HepG2 (cell line): ENCODE results near the gene MXRA7. TPM values are rescaled to one million over a fixed set of nuclear protein-coding genes. Genes with fewer than 3 reads are reported as not detected.

Source experiments
- DPF2 ChIP-seq: sonication (generic); formaldehyde crosslinking; IDR thresholded peaks from 2 replicates; pipeline ENCODE4 v1.4.0; 2020; ENCODE audit warnings: mild to moderate bottlenecking, low read depth, missing genetic modification reagents, borderline replicate concordance
- MTF1 ChIP-seq: sonication (generic); formaldehyde crosslinking; IDR thresholded peaks from 2 replicates; pipeline ENCODE4 v1.5.0; 2020; ENCODE audit warnings: missing genetic modification reagents
- MYC ChIP-seq: sonication (generic); formaldehyde crosslinking; IDR thresholded peaks from 2 replicates; pipeline ENCODE4 v1.9.0; 2021; ENCODE audit warnings: missing genetic modification reagents, borderline replicate concordance
- NFKB2 ChIP-seq: sonication (generic); formaldehyde crosslinking; IDR thresholded peaks from 2 replicates; pipeline ENCODE4 v1.4.0; 2020; ENCODE audit warnings: missing genetic modification reagents, borderline replicate concordance
- NRL ChIP-seq: sonication (generic); formaldehyde crosslinking; IDR thresholded peaks from 2 replicates; pipeline ENCODE4 v1.5.0; 2020; ENCODE audit warnings: missing genetic modification reagents, mild to moderate bottlenecking, moderate library complexity, borderline replicate concordance
- SOX6 ChIP-seq, 2 experiments: fragments of 450-650 bp in 1 of 2; sonication (generic) in 1 of 2; formaldehyde crosslinking in 1 of 2; IDR thresholded peaks; 2 replicates each; pipeline versions ENCODE4 v1.4.0 to v1.6.1; 2017 to 2020; ENCODE audit warnings: antibody characterized with exemption in 1 of 2, mild to moderate bottlenecking in 1 of 2, missing genetic modification reagents in 1 of 2
- TAF15 ChIP-seq: fragments of 200-400 bp; formaldehyde crosslinking; IDR thresholded peaks from one replicate; pipeline ENCODE4 v1.6.1; 2018; ENCODE audit warnings: mild to moderate bottlenecking, low read depth, low read length; ENCODE audit not compliant: poor library complexity, severe bottlenecking
- TEAD3 ChIP-seq: optimal IDR thresholded peaks from 2 replicates; pipeline ENCODE3; 2016; ENCODE audit warnings: borderline replicate concordance
- ZFP37 ChIP-seq: sonication (generic); formaldehyde crosslinking; IDR thresholded peaks from 2 replicates; pipeline ENCODE4 v1.4.0; 2020; ENCODE audit warnings: missing genetic modification reagents, borderline replicate concordance
- ZNF709 ChIP-seq: sonication (generic); formaldehyde crosslinking; IDR thresholded peaks from 2 replicates; pipeline ENCODE4 v1.5.0; 2020; ENCODE audit warnings: mild to moderate bottlenecking, missing genetic modification reagents
- ZNF780A ChIP-seq: sonication (generic); formaldehyde crosslinking; IDR thresholded peaks from 2 replicates; pipeline ENCODE4 v1.8.0; 2022; ENCODE audit warnings: mild to moderate bottlenecking, missing genetic modification reagents, moderate library complexity
- polyA plus RNA-seq, 8 experiments: library from polyadenylated mRNA; depleted of rRNA in 3 of 8; stranded (reverse) in 7 of 8; unstranded in 1 of 8; fragments of >200 nt; fragmentation: Illumina TruSeq in 4 of 8; extraction: Trizol in 4 of 8; gene quantifications; 2 replicates each; pipeline versions ENCODE4 v1.2.1 to v1.2.3, GENCODE V29; 2011 to 2016; ENCODE audit warnings: low read depth in 4 of 8, missing spikeins in 1 of 8, mixed read lengths in 1 of 8; ENCODE audit not compliant: insufficient read depth in 1 of 8
- total RNA-seq, 5 experiments: library from RNA; depleted of rRNA; stranded (reverse); fragments of >200 nt; fragmentation: Illumina TruSeq; extraction: Trizol; gene quantifications; 2 replicates each; pipeline ENCODE4 v1.2.3, GENCODE V29; 2016; ENCODE audit warnings: low read depth in 1 of 5
- TF ChIP-seq, protein P1 (sequence below): sonication (generic); formaldehyde crosslinking; IDR thresholded peaks from 2 replicates; pipeline ENCODE4 v1.4.0; 2020; ENCODE audit warnings: mild to moderate bottlenecking, missing genetic modification reagents
- TF ChIP-seq, protein P2 (sequence below): IDR thresholded peaks from 2 replicates; pipeline ENCODE4 v1.6.1; 2016; ENCODE audit warnings: low read depth
- TF ChIP-seq, protein P3 (sequence below): sonication (generic); formaldehyde crosslinking; IDR thresholded peaks from 2 replicates; pipeline ENCODE4 v1.5.0; 2020; ENCODE audit warnings: mild to moderate bottlenecking, missing genetic modification reagents, borderline replicate concordance

Gene MXRA7
- total and polyA plus RNA-seq, 2 of the 13 experiments (the other 11 are each of a cell fraction or from before 2014, with no cell fraction given): 44.8 to 112 TPM

DNA sequence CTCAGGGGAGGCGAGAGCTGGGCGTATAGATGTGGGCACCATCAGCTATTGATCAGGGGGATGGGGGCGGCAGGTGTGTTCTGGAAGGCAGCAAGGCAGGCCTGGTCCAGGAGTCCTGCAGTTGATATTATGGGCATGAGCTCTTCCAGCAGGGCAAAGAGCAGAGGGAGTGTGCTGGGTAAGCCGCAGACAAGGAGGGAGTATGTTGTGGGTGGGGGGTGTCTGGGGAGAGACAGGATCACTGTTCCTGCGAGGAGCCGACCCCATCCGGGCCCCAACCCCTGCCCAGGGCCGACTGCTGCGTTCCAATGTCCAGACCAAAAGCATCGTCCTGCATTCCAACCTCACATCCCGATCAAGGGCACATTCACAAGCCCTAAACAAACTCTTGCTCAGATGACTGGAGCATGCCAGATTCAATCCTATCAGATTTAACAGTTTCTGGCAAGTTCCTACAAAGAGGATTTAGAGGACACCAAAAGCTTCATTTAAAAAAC, 9.2 kb downstream of the MXRA7 start (continued):
- TF ChIP-seq, protein P1, sequence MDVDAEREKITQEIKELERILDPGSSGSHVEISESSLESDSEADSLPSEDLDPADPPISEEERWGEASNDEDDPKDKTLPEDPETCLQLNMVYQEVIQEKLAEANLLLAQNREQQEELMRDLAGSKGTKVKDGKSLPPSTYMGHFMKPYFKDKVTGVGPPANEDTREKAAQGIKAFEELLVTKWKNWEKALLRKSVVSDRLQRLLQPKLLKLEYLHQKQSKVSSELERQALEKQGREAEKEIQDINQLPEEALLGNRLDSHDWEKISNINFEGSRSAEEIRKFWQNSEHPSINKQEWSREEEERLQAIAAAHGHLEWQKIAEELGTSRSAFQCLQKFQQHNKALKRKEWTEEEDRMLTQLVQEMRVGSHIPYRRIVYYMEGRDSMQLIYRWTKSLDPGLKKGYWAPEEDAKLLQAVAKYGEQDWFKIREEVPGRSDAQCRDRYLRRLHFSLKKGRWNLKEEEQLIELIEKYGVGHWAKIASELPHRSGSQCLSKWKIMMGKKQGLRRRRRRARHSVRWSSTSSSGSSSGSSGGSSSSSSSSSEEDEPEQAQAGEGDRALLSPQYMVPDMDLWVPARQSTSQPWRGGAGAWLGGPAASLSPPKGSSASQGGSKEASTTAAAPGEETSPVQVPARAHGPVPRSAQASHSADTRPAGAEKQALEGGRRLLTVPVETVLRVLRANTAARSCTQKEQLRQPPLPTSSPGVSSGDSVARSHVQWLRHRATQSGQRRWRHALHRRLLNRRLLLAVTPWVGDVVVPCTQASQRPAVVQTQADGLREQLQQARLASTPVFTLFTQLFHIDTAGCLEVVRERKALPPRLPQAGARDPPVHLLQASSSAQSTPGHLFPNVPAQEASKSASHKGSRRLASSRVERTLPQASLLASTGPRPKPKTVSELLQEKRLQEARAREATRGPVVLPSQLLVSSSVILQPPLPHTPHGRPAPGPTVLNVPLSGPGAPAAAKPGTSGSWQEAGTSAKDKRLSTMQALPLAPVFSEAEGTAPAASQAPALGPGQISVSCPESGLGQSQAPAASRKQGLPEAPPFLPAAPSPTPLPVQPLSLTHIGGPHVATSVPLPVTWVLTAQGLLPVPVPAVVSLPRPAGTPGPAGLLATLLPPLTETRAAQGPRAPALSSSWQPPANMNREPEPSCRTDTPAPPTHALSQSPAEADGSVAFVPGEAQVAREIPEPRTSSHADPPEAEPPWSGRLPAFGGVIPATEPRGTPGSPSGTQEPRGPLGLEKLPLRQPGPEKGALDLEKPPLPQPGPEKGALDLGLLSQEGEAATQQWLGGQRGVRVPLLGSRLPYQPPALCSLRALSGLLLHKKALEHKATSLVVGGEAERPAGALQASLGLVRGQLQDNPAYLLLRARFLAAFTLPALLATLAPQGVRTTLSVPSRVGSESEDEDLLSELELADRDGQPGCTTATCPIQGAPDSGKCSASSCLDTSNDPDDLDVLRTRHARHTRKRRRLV (CRISPR knock-in tag): no peak
- no peak for TF ChIP-seq SOX6 (IDR thresholded peaks at IDR 0.05)
- TF ChIP-seq SOX6 (CRISPR knock-in tag; IDR thresholded peaks at IDR 0.05): peak; percentile 5; the same call in 1 of the 2 replicates
- TF ChIP-seq TEAD3: peak; percentile 98
- TF ChIP-seq, protein P2, sequence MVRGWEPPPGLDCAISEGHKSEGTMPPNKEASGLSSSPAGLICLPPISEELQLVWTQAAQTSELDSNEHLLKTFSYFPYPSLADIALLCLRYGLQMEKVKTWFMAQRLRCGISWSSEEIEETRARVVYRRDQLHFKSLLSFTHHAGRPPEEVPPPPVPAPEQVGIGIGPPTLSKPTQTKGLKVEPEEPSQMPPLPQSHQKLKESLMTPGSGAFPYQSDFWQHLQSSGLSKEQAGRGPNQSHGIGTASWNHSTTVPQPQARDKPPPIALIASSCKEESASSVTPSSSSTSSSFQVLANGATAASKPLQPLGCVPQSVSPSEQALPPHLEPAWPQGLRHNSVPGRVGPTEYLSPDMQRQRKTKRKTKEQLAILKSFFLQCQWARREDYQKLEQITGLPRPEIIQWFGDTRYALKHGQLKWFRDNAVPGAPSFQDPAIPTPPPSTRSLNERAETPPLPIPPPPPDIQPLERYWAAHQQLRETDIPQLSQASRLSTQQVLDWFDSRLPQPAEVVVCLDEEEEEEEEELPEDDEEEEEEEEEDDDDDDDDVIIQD (CRISPR knock-in tag): 0 out of 2 replicates have a peak, but pooled peaks have one; percentile 46
- TF ChIP-seq MTF1 (CRISPR knock-in tag): no peak
- TF ChIP-seq MYC (CRISPR knock-in tag): peak; percentile 30; the same call in 1 of the 2 replicates
- no peak for TF ChIP-seq TAF15
- 0 out of 2 replicates have a peak, but pooled peaks have one; percentile 8 for TF ChIP-seq NRL (CRISPR knock-in tag)
- TF ChIP-seq ZNF709 (CRISPR knock-in tag): 0 out of 2 replicates have a peak, but pooled peaks have one; percentile 35
- TF ChIP-seq NFKB2: 0 out of 2 replicates have a peak, but pooled peaks have one; percentile 57
- no peak for TF ChIP-seq ZNF780A (CRISPR knock-in tag)
- TF ChIP-seq DPF2: peak; percentile 38; the same call in 1 of the 2 replicates
- TF ChIP-seq, protein P3, sequence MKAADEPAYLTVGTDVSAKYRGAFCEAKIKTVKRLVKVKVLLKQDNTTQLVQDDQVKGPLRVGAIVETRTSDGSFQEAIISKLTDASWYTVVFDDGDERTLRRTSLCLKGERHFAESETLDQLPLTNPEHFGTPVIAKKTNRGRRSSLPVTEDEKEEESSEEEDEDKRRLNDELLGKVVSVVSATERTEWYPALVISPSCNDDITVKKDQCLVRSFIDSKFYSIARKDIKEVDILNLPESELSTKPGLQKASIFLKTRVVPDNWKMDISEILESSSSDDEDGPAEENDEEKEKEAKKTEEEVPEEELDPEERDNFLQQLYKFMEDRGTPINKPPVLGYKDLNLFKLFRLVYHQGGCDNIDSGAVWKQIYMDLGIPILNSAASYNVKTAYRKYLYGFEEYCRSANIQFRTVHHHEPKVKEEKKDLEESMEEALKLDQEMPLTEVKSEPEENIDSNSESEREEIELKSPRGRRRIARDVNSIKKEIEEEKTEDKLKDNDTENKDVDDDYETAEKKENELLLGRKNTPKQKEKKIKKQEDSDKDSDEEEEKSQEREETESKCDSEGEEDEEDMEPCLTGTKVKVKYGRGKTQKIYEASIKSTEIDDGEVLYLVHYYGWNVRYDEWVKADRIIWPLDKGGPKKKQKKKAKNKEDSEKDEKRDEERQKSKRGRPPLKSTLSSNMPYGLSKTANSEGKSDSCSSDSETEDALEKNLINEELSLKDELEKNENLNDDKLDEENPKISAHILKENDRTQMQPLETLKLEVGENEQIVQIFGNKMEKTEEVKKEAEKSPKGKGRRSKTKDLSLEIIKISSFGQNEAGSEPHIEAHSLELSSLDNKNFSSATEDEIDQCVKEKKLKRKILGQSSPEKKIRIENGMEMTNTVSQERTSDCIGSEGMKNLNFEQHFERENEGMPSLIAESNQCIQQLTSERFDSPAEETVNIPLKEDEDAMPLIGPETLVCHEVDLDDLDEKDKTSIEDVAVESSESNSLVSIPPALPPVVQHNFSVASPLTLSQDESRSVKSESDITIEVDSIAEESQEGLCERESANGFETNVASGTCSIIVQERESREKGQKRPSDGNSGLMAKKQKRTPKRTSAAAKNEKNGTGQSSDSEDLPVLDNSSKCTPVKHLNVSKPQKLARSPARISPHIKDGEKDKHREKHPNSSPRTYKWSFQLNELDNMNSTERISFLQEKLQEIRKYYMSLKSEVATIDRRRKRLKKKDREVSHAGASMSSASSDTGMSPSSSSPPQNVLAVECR: peak; percentile 18; the same call in 1 of the 2 replicates
- TF ChIP-seq ZFP37 (CRISPR knock-in tag): no peak
